ENCODE results near the gene TMEM198. TPM values are rescaled to one million over a fixed set of nuclear protein-coding genes. Genes with fewer than 3 reads are reported as not detected.

TMEM198 gene
- total and polyA plus RNA-seq, 2 of the 4 experiments (the other 2 are of a cell fraction): 0.18 to 2.2 TPM

- no peak overlapping the region for H4K91ac ChIP-seq (ENCODE audit: insufficient read depth, low read depth, low read length)
- no peaks in the 10 kb centered on the region for H3K27me3 ChIP-seq (ENCODE audit: control insufficient read depth, insufficient read depth, low read length)
- H4K20me1 ChIP-seq (ENCODE audit: insufficient read depth, low read length): peaks cover 28% of the 10 kb centered on the region
- no peak overlapping the region for H2BK20ac ChIP-seq (ENCODE audit: low read depth, low read length)
- H3K23ac ChIP-seq (ENCODE audit: low read depth, low read length): no peak overlapping the region
- H2AK5ac ChIP-seq (ENCODE audit: low read depth, low read length): peak overlapping the region; percentile 48
- peaks cover 26% of the 10 kb centered on the region for H3K36me3 ChIP-seq (ENCODE audit: control insufficient read depth, insufficient read depth, low read length)
- TF ChIP-seq, protein P1, sequence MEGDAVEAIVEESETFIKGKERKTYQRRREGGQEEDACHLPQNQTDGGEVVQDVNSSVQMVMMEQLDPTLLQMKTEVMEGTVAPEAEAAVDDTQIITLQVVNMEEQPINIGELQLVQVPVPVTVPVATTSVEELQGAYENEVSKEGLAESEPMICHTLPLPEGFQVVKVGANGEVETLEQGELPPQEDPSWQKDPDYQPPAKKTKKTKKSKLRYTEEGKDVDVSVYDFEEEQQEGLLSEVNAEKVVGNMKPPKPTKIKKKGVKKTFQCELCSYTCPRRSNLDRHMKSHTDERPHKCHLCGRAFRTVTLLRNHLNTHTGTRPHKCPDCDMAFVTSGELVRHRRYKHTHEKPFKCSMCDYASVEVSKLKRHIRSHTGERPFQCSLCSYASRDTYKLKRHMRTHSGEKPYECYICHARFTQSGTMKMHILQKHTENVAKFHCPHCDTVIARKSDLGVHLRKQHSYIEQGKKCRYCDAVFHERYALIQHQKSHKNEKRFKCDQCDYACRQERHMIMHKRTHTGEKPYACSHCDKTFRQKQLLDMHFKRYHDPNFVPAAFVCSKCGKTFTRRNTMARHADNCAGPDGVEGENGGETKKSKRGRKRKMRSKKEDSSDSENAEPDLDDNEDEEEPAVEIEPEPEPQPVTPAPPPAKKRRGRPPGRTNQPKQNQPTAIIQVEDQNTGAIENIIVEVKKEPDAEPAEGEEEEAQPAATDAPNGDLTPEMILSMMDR (conservative IDR thresholded peaks at IDR 0.05; ENCODE audit: low read depth, low read length): peak; percentile 67
- TF ChIP-seq POLR2A (IDR thresholded peaks at IDR 0.05; ENCODE audit: low read depth, low read length) (no peak), NFE2L2 (IDR thresholded peaks at IDR 0.05; ENCODE audit: low read depth, low read length) (no peak), RFX5 (IDR thresholded peaks at IDR 0.05; ENCODE audit: low read depth, low read length) (no peak), SMC3 (IDR thresholded peaks at IDR 0.05; ENCODE audit: low read depth, low read length) (peak; percentile 38), CHD1 (IDR thresholded peaks at IDR 0.05; ENCODE audit: low read depth, low read length) (no peak), RAD21 (IDR thresholded peaks at IDR 0.05; ENCODE audit: low read length) (peak; percentile 59), MAFK (IDR thresholded peaks at IDR 0.05; ENCODE audit: low read depth, low read length) (no peak), BHLHE40 (IDR thresholded peaks at IDR 0.05; ENCODE audit: low read depth, low read length) (no peak)
- TF ChIP-seq, protein P2, sequence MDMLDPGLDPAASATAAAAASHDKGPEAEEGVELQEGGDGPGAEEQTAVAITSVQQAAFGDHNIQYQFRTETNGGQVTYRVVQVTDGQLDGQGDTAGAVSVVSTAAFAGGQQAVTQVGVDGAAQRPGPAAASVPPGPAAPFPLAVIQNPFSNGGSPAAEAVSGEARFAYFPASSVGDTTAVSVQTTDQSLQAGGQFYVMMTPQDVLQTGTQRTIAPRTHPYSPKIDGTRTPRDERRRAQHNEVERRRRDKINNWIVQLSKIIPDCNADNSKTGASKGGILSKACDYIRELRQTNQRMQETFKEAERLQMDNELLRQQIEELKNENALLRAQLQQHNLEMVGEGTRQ (IDR thresholded peaks at IDR 0.05; ENCODE audit: low read depth, low read length): no peak
- peak overlapping the region; percentile 86 for H2AFZ ChIP-seq (replicated peaks; ENCODE audit: low read length, poor library complexity)
- peak overlapping the region; percentile 16 for H3K4me3 ChIP-seq (ENCODE audit: insufficient read depth, low read depth, low read length)
- peak overlapping the region; percentile 82 for H2AK9ac ChIP-seq (replicated peaks; ENCODE audit: low read depth, low read length, poor library complexity)
- H3K4me2 ChIP-seq (ENCODE audit: low read depth, low read length): peak overlapping the region; percentile 76; the same call in 1 of the 2 replicates
- no peaks in the 10 kb centered on the region for H3K9me3 ChIP-seq (ENCODE audit: control insufficient read depth, insufficient read depth, low read length)
- H2BK5ac ChIP-seq (ENCODE audit: low read depth, low read length, poor library complexity, severe bottlenecking): no peak overlapping the region
- no TSS peak for BruUV-seq (replicated peaks)
- no peak overlapping the region for H2BK120ac ChIP-seq (ENCODE audit: low read depth, low read length)
- ATAC-seq (ENCODE audit: low read depth) (no peak), DNase-seq (peak; percentile 56)
- WGBS, 2 experiments (ENCODE audit: extremely low coverage in 2 of 2, insufficient read length in 1 of 2): 13% methylated on average over 26 of the region's 48 CpGs; no CpG with 5 or more reads in 1 of the 2 experiments
- dilution Hi-C loops (cut with HindIII; ENCODE audit: low sequenced_read_pairs, unreplicated experiment) (no loop called here), in situ Hi-C loops (cut with MboI; ENCODE audit: low sequenced_read_pairs) (no loop called here), intact Hi-C loops (cut with micrococcal nuclease) (loop anchor here (1.0 to 2.0 kb wide), 3 partner anchors 55 to 148 kb away; partner anchors contain the start of gene STK11IP)
- no peak overlapping the region; the same call in 1 of the 2 replicates for H3K14ac ChIP-seq (replicated peaks; ENCODE audit: low read depth, low read length)
- H3K27ac ChIP-seq (ENCODE audit: insufficient read depth, low read length): no peak overlapping the region
- no peak overlapping the region; the same call in 2 of the 3 replicates for H2BK15ac ChIP-seq (ENCODE audit: low read depth, low read length)
- H3K79me1 ChIP-seq (ENCODE audit: low read depth in 1 of 2, low read length in 2 of 2): peaks cover 6 to 38% of the 10 kb centered on the region in 2 experiments; a peak in 3 of 4 replicates
- H3K4me1 ChIP-seq (ENCODE audit: control insufficient read depth, insufficient read depth, low read length): peaks cover 24% of the 10 kb centered on the region
- no peak overlapping the region for H3K56ac ChIP-seq (ENCODE audit: extremely low read depth, insufficient read depth, low read length)
- ChIA-PET CTCF (interaction anchor here (0.6 to 1.4 kb wide), 6 partner anchors 10 to 148 kb away, joined by 3 to 5 read pairs (median 4); no protein-coding TSS in a partner anchor), POLR2A (ENCODE audit: unreplicated experiment) (no interaction called here)
- no peak overlapping the region for H3K9ac ChIP-seq (ENCODE audit: low read depth, low read length)
- H4K5ac ChIP-seq (ENCODE audit: low read depth, low read length): no peak overlapping the region
- H4K8ac ChIP-seq (ENCODE audit: low read depth in 2 of 2, low read length in 2 of 2): no peak overlapping the region
- H3K18ac ChIP-seq (ENCODE audit: low read depth, low read length): no peak overlapping the region
- peaks cover 2% of the 10 kb centered on the region; the same call in 1 of the 2 replicates for H3K9me1 ChIP-seq (ENCODE audit: insufficient read depth, low read length)
- H3K4ac ChIP-seq (ENCODE audit: low read depth, low read length): no peak overlapping the region
These were observed 2.1 kb upstream of the TMEM198 start for GRCh38 chr2:219541611-219542180.

Measured in IMR-90 (cell line).